Testis (tissue), 2 donors: Measurements from ENCODE around the gene HARS2.
"Not testable (repeated sequence)": the region's sequence is repeated elsewhere in the genome, so short reads cannot be mapped to it uniquely, and the experiment has no call there.

ENCODE experiments used
- POLR2A ChIP-seq: fragments of 450-650 bp; IDR thresholded peaks from one replicate; pipeline ENCODE4 v1.6.1; 2017; ENCODE audit warnings: antibody characterized with exemption, mild to moderate bottlenecking, moderate library complexity
- TF ChIP-seq, protein P1 (sequence below), 3 experiments: fragments of 450-650 bp in 2 of 3; fragments of 200-600 bp in 1 of 3; sonication (generic) in 1 of 3; IDR thresholded peaks; one replicate each; pipeline ENCODE4 v1.5.1; 2016 to 2019; ENCODE audit warnings: antibody characterized with exemption in 3 of 3, mild to moderate bottlenecking in 2 of 3, moderate library complexity in 1 of 3

DNA sequence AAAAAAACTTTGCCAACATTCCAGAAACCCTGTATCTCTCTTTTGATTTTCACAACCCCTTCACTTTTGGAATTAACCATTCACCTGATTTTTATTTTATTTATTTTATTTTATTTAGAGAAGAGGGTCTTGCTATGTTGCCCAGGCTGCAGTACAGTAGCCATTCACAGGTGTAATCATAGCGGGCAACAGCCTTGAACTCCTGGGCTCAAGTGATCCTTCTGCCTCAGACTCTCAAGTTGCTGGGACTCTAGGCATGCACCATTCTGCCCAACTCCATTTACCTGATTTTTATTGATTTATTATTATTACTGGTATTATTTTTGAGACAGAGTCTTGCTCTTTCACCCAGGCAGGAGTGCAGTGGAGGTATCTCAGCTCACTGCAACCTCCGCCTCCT lies 25.0 kb downstream of the HARS2 start:
- not testable (repeated sequence) for TF ChIP-seq POLR2A
- TF ChIP-seq, protein P1, sequence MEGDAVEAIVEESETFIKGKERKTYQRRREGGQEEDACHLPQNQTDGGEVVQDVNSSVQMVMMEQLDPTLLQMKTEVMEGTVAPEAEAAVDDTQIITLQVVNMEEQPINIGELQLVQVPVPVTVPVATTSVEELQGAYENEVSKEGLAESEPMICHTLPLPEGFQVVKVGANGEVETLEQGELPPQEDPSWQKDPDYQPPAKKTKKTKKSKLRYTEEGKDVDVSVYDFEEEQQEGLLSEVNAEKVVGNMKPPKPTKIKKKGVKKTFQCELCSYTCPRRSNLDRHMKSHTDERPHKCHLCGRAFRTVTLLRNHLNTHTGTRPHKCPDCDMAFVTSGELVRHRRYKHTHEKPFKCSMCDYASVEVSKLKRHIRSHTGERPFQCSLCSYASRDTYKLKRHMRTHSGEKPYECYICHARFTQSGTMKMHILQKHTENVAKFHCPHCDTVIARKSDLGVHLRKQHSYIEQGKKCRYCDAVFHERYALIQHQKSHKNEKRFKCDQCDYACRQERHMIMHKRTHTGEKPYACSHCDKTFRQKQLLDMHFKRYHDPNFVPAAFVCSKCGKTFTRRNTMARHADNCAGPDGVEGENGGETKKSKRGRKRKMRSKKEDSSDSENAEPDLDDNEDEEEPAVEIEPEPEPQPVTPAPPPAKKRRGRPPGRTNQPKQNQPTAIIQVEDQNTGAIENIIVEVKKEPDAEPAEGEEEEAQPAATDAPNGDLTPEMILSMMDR (IDR thresholded peaks at IDR 0.05): not testable (repeated sequence)
